Ecto neural progenitor cell (in vitro differentiated cells): ENCODE data around the gene SCYGR6.
"Not testable (repeated sequence)": the region's sequence is repeated elsewhere in the genome, so short reads cannot be mapped to it uniquely, and the experiment has no call there.

Experiments used
- DNase-seq: peaks from one replicate; pipeline ENCODE4 v3.0.0-alpha.2; 2018; ENCODE audit warnings: low spot score

The SCYGR6 gene, protein sequence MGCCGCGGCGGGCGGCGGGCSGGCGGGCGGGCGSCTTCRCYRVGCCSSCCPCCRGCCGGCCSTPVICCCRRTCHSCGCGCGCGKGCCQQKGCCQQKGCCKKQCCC

DNA sequence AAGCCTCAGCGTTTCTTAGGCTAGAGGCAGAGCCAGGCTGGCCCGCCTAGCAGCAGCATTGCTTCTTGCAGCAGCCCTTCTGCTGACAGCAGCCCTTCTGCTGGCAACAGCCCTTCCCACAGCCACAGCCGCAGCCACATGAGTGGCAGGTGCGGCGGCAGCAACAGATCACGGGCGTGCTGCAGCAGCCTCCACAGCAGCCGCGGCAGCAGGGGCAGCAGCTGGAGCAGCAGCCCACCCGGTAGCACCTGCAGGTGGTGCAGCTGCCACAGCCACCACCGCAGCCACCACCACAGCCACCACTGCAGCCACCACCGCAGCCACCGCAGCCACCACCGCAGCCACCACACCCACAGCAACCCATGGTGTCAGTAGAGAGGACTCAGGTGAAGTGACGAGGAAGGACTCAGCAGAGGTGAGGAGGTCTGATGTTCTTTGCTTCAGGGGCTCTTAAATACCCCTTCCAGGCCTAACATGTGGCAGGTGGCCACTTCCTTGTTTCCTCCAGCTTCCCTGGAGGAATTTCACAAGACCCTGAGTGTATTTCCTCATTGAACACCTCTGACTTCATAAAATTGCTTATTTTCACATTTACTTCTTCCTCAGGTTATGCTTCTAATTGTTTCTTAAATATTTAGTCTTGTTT is at the start of gene SCYGR6:
SCYGR6 (minus strand) TSS at position 364 of the 646 bp plus-strand sequence; CDS start at position 364, 0 bp downstream.
- no peak for DNase-seq

DNA sequence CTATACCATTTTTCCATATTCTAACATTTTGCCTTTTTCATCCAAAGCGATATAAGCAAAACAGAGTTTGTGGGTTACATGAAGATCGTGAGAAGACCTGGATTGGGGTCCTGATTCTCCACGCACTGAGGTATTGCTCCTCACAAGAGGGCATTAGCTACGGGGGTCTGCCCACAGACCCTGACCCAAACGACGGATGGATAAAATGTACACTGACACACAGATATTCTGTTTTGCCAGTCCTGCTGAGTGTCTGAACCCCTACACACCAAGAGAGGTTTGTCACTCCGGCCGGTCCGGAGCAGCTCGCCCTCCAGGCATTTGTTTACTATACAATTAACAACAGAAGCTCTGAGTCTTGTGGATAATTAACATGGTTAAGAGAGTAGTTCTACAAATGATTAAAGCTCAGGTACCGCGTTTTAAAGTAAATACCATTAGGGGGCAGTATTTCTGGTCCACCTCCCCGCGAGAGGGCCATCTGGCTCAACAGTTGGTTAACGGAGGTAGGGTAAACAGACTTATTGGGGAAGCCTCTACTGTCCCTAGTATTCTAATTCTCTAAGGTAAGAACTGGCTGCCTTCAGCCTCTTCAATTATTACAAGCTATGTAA is 49.6 kb upstream of the SCYGR6 start:
- no peak for DNase-seq

DNA sequence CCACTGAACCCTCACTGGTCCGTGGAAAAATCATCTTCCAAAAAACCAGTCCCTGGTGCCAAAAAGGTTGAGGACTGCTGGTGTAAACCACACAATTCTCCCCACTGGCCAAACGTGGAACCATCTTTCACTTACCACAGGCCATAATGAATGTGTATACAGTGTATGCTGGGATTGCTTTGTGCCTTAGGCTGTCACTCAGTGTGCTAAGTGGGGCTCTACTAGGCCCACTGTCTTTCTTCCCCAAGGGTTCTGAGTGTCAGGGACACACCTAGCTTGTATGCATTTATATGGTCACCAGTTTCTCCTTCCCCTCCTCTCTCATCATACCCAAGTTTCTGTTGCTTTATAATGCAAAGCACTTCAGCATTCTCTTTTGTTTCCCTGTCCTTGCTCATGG is 48.4 kb upstream of the SCYGR6 start:
- no peak for DNase-seq

DNA sequence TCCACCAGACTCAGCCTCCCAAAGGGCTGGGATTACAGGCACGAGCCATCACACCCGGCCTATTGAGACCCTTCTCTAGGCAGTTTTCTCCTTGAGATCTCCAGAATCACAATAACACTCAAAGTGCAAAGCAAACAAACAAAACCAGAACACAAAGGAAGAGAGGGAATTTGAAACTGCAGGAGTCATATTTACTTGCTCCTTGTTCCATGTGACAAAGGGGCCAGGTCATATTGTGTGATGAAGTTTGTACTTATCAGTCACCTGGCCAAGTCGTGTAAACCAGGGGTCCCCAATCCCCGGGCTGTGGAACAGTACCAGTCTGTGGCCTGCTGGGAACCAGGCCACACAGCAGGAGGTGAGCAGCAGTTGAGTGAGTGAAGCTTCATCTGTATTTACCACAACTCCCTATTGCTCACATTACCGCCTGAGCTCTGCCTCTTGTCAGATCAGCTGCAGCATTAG is 47.7 kb upstream of the SCYGR6 start:
- no peak for DNase-seq

DNA sequence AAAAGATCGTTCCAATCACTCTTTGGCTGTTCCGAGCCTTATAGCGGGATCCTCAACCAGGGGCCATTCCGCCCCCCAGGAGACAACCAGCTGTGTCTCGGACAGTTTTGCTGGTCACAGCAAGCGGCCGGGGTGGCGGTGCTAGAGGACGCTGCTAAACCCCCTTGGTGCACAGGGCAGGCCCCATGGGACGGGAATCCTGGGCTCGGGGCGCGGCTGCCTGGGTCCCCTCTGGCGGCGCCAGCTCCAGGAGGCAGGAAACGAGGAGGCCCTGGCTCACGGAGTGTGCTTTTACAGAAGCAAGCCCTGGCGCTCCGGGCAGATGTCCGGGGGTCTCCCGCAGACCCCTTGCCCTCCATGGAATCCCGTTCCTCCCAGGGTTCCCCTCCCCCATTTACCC is 43.3 kb upstream of the SCYGR6 start:
- DNase-seq: no peak

DNA sequence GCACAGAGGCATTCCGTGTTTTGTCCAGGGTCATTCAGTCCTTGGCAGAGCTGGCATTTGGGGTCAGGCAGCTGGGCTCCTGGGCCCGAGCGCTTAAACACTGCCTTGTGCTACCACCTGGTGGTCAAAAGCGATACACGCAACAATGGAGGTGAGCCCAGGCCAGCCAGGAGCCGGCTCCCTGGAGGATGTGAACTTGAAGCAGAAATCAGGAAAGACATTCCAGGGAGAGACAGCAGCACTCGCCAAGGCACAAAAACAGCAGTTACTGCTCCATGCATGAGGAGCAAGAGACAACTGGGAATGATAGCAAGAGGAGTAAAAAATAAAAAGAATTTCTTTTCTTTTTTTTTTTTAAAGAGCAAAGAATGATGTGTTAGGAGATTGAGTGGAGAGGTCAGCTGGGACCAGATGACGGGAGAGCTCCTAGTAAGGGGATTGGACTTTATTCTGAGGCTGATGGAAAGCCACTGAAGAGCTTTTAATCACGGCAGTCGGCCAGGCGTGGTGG is 41.9 kb upstream of the SCYGR6 start:
- DNase-seq: peak; percentile 87

DNA sequence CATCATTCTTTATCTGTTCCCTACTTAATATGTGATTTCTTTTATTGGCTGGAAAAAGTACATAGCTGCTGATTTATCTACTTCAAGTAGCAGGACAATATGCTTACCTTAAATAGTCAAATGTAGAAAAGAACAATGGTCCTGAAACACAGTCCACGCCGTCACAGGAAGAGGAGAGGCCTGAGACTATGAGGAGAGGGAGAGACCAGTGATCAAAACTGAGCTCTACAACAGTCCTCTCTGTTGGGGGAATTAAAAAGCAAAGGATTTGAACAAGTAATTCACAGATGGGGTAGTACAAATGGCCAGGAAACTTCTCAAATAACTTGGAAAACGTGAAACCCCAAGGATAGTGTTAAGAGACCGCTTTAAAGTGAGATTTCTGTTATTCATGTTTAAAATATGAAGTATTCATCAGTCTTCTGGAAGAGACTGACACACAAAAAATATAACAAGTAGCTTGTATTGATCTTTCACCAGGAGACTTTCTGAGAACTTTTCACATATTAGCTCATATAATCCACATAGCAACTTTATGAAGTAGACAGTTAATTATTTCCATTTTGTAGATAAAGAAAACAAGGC is 41.3 kb upstream of the SCYGR6 start:
- no peak for DNase-seq

DNA sequence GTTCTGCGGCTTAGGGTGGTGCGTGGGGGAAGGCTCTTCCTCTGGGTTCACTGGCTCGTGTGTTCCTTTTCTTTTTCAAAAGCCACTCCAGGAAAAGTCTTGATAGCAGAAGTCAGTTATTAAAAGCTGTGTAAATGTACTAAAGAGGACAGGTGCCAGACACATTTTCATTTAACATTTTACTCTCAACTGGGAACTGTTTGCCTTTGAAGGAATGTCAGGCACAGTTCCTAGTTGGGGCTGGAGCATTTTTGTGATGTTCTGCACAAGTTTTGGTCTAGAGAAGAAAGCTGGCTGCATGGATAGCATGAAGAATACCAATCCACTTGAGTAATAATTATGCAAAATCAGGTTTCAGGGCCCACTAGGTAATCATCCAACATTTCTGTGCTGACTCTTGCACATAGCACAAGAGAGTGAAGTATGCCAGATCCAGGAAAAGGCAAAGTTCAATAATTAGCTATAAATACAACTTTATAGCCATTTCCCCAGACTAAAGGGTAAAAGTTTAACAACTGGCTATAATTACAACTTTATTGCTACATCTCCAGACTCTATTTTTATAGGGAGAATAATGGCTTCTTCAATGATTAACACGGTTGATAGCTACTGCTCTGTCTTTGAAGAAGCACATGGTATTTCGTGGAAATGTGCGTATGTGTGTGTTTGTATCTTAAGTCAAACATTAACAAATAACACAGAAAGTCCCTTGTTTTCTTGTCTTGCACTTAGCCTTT is 37.4 kb upstream of the SCYGR6 start:
- DNase-seq: no peak

DNA sequence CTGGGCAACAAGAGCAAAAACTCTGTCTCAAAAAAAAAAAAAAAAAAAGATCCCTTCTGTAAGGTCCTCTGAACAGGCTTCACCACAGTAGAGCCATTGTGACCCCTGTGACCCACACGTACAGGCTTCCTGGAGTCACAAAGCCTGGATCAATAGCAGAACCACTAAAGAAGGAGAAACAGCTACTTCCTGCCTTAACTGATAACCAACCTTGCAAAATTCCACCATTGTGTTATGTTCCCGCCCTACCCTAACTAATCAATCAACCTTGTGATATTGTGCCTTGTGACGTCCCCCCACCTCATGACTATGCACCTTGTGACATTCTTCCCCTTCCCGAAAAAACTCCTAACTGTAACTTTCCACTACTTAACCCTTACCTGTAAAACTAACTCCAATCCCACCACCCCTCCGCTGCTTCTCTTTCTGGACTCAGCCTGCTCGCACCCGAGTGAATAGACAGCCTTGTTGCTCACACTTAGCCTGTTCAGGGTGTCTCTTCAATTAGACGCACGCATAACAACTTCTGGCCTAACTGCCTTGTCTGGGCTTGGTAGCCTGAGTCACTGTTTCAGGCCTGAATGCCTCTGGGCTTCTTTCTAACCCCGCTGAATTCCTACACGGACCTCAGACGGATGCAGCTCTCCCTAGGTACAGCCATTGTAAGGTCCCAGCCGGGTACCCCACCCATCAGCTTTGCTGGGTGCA is 35.0 kb upstream of the SCYGR6 start:
- DNase-seq: no peak

DNA sequence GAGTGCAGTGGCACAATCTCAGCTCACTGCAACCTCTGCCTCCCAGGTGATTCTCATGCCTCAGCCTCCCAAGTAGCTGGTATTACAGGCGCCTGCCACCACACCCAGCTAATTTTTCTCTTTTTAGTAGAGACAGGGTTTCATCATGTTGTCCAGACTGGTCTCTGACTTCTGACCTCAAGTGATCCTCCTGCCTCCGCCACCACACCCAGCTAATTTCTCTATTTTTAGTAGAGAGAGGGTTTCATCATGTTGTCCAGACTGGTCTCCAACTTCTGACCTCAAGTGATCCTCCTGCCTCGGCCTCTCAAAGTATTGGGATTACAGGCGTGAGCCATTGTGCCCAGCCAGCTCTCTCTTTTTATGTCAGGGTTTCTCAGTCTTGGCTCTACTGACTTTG is 31.7 kb upstream of the SCYGR6 start:
- not testable (repeated sequence) for DNase-seq

DNA sequence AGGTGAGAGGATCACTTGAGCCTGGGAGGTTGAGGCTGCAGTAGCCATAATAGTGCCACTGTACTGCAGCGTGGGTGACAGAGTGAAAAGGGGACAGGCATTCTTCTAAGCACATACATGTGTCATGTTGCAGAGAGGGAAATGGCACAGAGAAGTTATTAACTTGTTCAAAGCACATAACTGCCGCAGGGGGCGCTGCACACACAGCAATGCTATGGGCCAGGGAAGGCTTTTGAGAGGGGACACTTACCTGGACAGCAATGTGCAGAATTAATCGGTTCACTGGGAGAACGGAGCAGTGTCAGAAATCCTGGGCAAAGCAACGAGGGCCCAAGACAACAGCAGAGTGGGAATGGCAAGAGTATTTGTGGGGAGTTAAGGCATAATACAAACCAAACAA is 23.5 kb upstream of the SCYGR6 start:
- DNase-seq: peak; percentile 70

DNA sequence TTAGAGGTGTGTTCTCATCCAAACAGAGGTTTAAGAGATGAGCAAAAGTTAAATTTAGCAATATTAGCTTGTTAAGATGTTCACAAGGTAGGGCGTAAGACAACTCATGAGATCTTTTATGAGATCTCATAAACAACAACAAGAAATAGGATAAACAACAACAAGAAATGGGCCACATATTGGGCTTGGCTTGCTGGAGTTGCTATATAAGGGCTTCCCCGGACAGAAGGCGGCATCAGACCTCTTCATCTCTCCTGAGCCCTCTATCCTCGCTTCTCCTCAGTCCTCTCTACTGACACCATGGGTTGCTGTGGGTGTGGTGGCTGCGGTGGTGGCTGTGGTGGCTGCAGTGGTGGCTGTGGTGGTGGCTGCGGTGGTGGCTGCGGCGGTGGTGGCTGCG is 21.0 kb upstream of the SCYGR6 start, which contains the start of gene SCYGR8:
SCYGR8 (plus strand) TSS at position 301 of the 400 bp plus-strand sequence; CDS start at position 301, 0 bp downstream.
- DNase-seq: no peak

DNA sequence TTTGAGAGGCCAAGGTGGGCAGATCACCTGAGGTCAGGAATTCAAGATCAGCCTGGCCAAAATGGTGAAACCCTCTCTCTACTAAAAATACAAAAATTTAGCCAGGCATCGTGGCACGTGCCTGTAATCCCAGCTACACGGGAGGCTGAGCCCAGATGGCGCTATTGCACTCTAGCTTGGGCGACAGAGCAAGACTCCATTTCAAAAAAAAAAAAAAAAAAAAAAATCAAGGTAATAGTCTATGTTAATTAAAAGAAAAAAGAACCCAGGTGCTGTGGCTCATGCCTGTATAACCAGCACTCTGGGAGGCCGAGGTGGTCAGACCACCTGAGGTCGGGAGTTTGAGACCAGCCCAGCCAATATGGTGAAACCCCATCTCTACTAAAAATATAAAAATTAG is 16.1 kb upstream of the SCYGR6 start:
- not testable (repeated sequence) for DNase-seq

DNA sequence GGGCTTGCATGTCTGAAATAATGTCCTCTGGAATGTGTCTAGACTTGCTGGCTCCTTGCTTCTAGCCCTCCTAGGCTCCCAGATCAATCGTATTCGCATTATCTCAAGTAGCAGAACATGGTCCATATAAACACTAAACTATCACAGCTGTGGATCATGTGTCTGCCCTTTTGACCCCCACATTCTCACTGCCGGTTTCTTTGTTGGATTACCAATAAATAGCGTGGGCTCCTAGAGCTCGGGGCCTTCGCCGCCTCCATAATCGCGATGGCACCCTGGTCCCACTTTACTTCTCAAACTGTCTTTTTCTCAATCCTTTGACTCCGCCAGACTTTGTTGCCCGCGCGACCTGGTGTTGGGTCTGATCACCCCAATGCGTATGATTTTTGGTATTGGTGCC is 14.8 kb upstream of the SCYGR6 start:
- DNase-seq: no peak

DNA sequence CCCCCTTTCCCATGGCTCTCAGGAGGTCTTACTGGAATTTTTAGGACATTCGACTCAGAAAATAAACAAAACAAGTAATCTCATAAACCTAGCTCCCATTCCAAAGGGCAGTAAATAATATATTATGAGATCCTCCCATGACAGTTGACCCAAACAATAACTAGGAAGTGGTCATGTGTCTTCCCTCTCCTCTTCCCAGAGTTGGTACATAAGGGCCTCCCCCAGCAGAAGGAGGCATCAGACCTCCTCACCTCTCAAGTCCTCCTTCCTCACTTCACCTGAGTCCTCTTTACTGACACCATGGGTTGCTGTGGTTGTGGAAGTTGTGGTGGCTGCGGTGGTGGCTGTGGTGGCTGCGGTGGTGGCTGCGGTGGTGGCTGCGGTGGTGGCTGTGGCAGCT is 3.5 kb upstream of the SCYGR6 start, which contains the start of gene SCYGR7:
SCYGR7 (plus strand) TSS at position 301 of the 400 bp plus-strand sequence; CDS start at position 301, 0 bp downstream.
- no peak for DNase-seq

DNA sequence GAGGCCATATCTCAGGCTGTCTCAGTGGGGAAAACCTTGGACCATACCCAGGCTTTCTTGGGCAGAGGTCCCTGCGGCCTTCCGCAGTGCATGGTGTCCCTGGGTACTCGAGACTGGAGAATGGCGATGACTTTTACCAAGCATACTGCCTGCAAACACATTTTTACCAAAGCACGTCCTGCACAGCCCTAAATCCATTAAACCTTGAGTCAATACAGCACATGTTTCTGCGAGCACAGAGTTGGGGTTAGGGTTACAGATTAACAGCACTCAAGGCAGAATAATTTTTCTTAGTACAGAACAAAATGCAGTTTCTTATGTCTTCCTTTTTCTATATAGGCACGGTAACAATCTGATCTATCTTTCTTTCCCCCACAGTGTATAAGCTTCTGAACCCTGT is 1.7 kb downstream of the SCYGR6 start:
- not testable (repeated sequence) for DNase-seq

DNA sequence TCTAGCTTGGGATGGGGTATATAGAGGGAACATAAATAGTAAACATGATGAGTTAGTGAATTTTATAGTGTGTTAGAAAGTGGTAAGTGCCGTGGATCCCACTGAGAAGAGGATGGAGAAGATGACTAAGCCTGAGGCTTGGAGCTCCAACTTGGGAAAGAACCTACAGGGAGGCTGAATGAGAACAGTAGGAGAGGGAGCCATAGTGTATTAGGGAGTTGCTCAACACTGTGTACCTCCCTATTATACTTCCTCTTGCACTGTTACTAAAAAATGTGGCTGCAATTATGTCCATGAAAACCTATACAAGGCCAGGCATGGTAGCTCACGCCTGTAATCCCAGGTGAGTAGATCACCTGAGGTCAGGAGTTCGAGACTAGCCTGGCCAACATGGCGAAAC is 3.9 kb downstream of the SCYGR6 start:
- no peak for DNase-seq

DNA sequence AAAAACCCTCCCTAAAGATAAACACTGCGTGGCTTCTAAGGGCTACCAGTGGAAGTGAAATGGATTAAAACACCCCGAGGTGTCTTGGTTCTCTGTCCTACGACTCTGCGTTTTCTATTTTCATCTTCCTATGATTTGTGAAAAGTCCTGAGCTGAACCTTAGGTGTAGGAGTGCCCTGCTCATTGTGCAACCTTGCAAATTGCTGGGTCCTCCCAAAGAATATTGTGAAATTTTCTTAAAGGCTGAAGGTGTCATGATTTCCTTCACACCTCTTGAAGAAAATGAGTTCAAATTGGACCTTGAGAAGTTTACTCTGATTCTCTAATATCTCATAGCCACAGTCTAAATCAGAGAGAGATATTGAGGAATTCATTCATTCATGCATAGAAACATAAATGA is 4.9 kb downstream of the SCYGR6 start:
- DNase-seq: no peak

DNA sequence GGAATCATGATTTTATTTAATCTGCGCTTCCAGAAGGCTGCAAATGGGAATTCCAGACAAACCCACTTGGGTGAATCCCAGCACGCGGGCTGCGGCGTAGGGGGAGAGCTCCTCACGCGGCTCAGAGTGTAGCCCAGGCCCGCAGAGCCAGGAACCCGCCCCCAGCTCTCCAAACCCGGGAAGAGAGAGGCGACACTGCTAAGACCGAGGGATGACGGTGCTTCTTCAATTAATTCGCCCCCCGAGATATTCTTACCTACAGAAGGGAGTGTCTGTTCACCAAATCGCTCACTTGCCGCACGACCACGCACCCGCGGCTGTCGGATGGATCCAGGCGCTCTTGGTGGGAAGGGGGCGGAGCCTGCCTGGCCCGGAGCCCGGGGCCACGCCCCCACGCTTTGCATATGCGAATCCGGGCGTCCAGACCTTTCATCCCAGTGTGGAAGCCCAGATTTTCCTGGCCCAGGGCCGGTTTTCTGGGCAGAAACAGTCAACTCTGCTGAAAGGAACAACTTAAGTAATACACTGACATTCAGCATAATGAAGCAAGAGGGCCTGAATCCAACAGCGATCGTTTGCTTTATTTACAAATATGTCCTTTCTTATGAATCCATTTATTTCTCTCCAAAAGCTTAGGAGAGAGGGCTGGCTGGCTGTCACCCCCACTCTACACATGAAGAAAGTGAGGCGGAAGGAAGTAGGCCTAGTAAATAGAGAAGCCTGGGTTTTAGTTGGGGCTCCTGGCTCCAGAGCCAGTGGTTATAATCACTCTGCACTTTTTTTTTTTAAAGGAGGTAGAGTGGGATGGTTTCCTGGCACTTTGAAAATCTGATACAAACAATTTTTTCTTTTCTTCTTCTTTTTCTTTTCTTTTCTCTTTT is 6.6 kb downstream of the SCYGR6 start, which contains the start of gene SLC19A3:
SLC19A3 (minus strand) TSS at position 342 of the 881 bp plus-strand sequence. CDS start 15,710 bp downstream, outside the sequence.
- peak; percentile 89 for DNase-seq

DNA sequence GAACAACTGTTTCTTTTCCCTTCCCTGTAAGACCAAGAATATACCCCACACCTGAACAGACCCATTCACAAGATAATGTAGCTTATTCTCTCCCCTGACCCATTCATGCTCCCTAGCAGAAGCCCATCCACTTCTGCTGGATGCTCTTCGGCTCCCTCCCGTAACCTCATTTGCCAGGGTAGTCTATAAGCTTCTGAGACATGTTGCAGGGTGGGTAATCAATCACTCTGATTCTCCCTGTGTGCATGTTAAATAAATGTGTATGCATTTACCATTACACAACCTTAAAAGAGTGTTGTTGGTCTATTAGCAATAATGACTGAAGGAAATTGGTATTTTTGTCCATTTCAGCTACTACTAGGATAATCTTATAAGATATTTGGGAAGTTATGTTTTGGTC is 8.1 kb downstream of the SCYGR6 start:
- DNase-seq: no peak
